Measurements from ENCODE around the gene CEP63. TPM values are rescaled to one million over a fixed set of nuclear protein-coding genes. Genes with fewer than 3 reads are reported as not detected.

The CEP63 gene
- total and polyA plus RNA-seq, 2 of the 8 experiments (the other 6 are each of a cell fraction or from before 2014, with no cell fraction given): 5.3 to 18.2 TPM

DNA sequence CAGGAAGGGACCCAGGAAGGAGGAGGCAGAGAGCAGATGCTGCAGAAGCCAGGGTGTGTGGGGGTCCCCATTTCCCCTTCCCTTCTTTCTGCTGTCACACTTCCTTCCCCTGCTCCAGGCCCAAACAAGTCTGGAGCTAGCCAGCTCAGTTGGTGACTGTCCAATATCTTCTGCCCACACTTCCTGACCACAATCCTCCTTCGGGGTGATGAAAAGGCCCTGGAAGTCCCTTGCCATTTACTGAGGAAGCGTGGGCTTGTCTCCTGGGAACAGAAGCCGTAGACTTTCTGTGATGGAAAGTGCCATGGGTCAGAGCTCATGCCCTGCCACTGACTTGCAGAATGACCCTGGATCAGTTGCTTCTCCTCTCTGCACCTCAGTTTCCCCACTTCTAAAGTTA lies 39.1 kb upstream of the CEP63 start (continued):
- no peak for TF ChIP-seq YY1 (IDR thresholded peaks at IDR 0.05; ENCODE audit: low read depth, low read length)
- TF ChIP-seq, protein P1, sequence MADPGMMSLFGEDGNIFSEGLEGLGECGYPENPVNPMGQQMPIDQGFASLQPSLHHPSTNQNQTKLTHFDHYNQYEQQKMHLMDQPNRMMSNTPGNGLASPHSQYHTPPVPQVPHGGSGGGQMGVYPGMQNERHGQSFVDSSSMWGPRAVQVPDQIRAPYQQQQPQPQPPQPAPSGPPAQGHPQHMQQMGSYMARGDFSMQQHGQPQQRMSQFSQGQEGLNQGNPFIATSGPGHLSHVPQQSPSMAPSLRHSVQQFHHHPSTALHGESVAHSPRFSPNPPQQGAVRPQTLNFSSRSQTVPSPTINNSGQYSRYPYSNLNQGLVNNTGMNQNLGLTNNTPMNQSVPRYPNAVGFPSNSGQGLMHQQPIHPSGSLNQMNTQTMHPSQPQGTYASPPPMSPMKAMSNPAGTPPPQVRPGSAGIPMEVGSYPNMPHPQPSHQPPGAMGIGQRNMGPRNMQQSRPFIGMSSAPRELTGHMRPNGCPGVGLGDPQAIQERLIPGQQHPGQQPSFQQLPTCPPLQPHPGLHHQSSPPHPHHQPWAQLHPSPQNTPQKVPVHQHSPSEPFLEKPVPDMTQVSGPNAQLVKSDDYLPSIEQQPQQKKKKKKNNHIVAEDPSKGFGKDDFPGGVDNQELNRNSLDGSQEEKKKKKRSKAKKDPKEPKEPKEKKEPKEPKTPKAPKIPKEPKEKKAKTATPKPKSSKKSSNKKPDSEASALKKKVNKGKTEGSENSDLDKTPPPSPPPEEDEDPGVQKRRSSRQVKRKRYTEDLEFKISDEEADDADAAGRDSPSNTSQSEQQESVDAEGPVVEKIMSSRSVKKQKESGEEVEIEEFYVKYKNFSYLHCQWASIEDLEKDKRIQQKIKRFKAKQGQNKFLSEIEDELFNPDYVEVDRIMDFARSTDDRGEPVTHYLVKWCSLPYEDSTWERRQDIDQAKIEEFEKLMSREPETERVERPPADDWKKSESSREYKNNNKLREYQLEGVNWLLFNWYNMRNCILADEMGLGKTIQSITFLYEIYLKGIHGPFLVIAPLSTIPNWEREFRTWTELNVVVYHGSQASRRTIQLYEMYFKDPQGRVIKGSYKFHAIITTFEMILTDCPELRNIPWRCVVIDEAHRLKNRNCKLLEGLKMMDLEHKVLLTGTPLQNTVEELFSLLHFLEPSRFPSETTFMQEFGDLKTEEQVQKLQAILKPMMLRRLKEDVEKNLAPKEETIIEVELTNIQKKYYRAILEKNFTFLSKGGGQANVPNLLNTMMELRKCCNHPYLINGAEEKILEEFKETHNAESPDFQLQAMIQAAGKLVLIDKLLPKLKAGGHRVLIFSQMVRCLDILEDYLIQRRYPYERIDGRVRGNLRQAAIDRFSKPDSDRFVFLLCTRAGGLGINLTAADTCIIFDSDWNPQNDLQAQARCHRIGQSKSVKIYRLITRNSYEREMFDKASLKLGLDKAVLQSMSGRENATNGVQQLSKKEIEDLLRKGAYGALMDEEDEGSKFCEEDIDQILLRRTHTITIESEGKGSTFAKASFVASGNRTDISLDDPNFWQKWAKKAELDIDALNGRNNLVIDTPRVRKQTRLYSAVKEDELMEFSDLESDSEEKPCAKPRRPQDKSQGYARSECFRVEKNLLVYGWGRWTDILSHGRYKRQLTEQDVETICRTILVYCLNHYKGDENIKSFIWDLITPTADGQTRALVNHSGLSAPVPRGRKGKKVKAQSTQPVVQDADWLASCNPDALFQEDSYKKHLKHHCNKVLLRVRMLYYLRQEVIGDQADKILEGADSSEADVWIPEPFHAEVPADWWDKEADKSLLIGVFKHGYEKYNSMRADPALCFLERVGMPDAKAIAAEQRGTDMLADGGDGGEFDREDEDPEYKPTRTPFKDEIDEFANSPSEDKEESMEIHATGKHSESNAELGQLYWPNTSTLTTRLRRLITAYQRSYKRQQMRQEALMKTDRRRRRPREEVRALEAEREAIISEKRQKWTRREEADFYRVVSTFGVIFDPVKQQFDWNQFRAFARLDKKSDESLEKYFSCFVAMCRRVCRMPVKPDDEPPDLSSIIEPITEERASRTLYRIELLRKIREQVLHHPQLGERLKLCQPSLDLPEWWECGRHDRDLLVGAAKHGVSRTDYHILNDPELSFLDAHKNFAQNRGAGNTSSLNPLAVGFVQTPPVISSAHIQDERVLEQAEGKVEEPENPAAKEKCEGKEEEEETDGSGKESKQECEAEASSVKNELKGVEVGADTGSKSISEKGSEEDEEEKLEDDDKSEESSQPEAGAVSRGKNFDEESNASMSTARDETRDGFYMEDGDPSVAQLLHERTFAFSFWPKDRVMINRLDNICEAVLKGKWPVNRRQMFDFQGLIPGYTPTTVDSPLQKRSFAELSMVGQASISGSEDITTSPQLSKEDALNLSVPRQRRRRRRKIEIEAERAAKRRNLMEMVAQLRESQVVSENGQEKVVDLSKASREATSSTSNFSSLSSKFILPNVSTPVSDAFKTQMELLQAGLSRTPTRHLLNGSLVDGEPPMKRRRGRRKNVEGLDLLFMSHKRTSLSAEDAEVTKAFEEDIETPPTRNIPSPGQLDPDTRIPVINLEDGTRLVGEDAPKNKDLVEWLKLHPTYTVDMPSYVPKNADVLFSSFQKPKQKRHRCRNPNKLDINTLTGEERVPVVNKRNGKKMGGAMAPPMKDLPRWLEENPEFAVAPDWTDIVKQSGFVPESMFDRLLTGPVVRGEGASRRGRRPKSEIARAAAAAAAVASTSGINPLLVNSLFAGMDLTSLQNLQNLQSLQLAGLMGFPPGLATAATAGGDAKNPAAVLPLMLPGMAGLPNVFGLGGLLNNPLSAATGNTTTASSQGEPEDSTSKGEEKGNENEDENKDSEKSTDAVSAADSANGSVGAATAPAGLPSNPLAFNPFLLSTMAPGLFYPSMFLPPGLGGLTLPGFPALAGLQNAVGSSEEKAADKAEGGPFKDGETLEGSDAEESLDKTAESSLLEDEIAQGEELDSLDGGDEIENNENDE (IDR thresholded peaks at IDR 0.05; ENCODE audit: insufficient replicate concordance, low read length): no peak

Measured in H1 (cell line).